Right atrium auricular region (tissue), 2 donors: ENCODE results near the gene LAD1. TPM values are rescaled to one million over a fixed set of nuclear protein-coding genes. Genes with fewer than 3 reads are reported as not detected.
A peak's percentile ranks its signal among the peaks of the same experiment; 100 is the strongest.

Source experiments
- DNase-seq: peaks from one replicate; pipeline ENCODE4 v3.0.0-alpha.2; 2019; ENCODE audit warnings: low spot score
- H3K27ac ChIP-seq, 2 donors: fragments of 200-600 bp; sonication (generic); 1 replicate in 1 of 2; 2 replicates in 1 of 2; pipeline ENCODE4 v1.5.1; 2016 to 2019
- H3K27me3 ChIP-seq, 2 donors: fragments of 200-600 bp; sonication (generic); one replicate each; pipeline versions ENCODE4 v1.5.1 to v1.6.0; 2017 to 2019
- H3K36me3 ChIP-seq: fragments of 200-600 bp; sonication (generic); one replicate; pipeline ENCODE4 v1.5.1; 2016
- H3K4me1 ChIP-seq, 2 donors: fragments of 200-600 bp; sonication (generic); one replicate each; pipeline versions ENCODE4 v1.5.1 to v1.6.0; 2017 to 2019
- H3K4me3 ChIP-seq, 2 donors: fragments of 200-600 bp; sonication (generic); 1 replicate in 1 of 2; 2 replicates in 1 of 2; pipeline ENCODE4 v1.5.1; 2017 to 2019; ENCODE audit warnings: mild to moderate bottlenecking in 1 of 2, moderate library complexity in 1 of 2
- H3K9me3 ChIP-seq, 2 donors: fragments of 200-600 bp; sonication (generic); one replicate each; pipeline ENCODE4 v1.5.1; 2019
- CTCF ChIP-seq, 2 donors: fragments of 200-600 bp; sonication (generic); IDR thresholded peaks; one replicate each; pipeline ENCODE4 v1.5.1; 2019; ENCODE audit warnings: antibody characterized with exemption in 2 of 2
- total RNA-seq, 2 donors: library from RNA; depleted of rRNA; stranded (reverse); fragments of >200 nt; gene quantifications; one replicate each; pipeline ENCODE4 v1.1.0, GENCODE V29; 2016

The LAD1 gene
- total RNA-seq, result 1 to 10 TPM; 1.4 to 8.8 TPM

- Histone ChIP-seq H3K27me3 (peaks cover 0 to 7% of the 10 kb centered on the region in 2 donors), H3K27ac (peak within 1 kb of the TSS in 1 of 2 donors; percentile 4), H3K9me3 (no peaks in the 10 kb centered on the region), H3K4me3 (peak within 1 kb of the TSS; percentile 14 to 38), H3K4me1 (peaks cover 0 to 18% of the 10 kb centered on the region in 2 donors), H3K36me3 (no peaks in the 10 kb centered on the region)
- no peak for TF ChIP-seq CTCF (IDR thresholded peaks at IDR 0.05)
- DNase-seq, result no peak
Observed at GRCh38 chr1:201399018-201399351, at the start of gene LAD1. Gene LAD1, minus strand, starts transcription at chr1:201399324. Its CDS starts 18 bp downstream, at chr1:201399306.

- H3K36me3 ChIP-seq, result no peaks in the 10 kb centered on the region
- TF ChIP-seq CTCF (IDR thresholded peaks at IDR 0.05), result peak; percentile 90 to 91
- H3K4me3 ChIP-seq, result no peak overlapping the region
- no peaks in the 10 kb centered on the region for H3K27me3 ChIP-seq
- H3K9me3 ChIP-seq, result no peaks in the 10 kb centered on the region
- peak overlapping the region in 1 of 2 donors; percentile 53 for H3K27ac ChIP-seq
- DNase-seq, result peak; percentile 86
- H3K4me1 ChIP-seq, result peaks cover 0 to 38% of the 10 kb centered on the region in 2 donors
Observed at GRCh38 chr1:201447903-201448871, 49.1 kb upstream of the LAD1 start.

GRCh38 chr1:201445310-201445709 lies 46.2 kb upstream of the LAD1 start:
- no peaks in the 10 kb centered on the region for H3K27me3 ChIP-seq
- peaks cover 0 to 24% of the 10 kb centered on the region in 2 donors for H3K4me1 ChIP-seq
- H3K36me3 ChIP-seq, result no peaks in the 10 kb centered on the region
- H3K9me3 ChIP-seq, result no peaks in the 10 kb centered on the region
- no peak for TF ChIP-seq CTCF (IDR thresholded peaks at IDR 0.05)
- no peak for DNase-seq
- H3K4me3 ChIP-seq, result no peak overlapping the region
- H3K27ac ChIP-seq, result no peak overlapping the region

DNA sequence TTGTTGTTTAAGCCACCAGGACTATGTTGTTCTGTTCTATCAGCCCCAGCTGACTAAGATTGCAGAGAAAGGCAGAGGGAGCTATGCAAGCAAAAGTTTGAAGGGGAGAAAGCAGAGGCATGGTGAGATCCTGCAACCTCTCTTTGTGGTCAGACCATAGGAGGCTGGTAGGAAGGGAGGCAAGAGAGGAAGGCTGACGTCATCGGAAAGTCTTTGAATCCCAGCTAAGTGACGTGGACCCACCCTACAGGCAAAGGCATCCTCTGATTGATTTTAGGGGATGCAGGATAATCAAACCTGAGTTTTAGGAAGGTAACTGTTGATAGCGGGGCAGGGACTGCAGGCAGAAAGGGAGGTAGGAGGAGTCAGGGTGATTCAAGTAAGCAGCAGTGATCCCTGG lies 45.7 kb upstream of the LAD1 start:
- DNase-seq, result no peak
- peaks cover 0 to 21% of the 10 kb centered on the region in 2 donors for H3K4me1 ChIP-seq
- no peak overlapping the region for H3K4me3 ChIP-seq
- no peaks in the 10 kb centered on the region for H3K27me3 ChIP-seq
- no peaks in the 10 kb centered on the region for H3K9me3 ChIP-seq
- no peak overlapping the region for H3K27ac ChIP-seq
- no peaks in the 10 kb centered on the region for H3K36me3 ChIP-seq
- TF ChIP-seq CTCF (IDR thresholded peaks at IDR 0.05), result no peak

- Histone ChIP-seq H3K27ac (no peak overlapping the region), H3K27me3 (no peaks in the 10 kb centered on the region)
- TF ChIP-seq CTCF (IDR thresholded peaks at IDR 0.05), result no peak
Observed at GRCh38 chr1:201443747-201444146, 44.6 kb upstream of the LAD1 start.

More at GRCh38 chr1:201443747-201444146, 44.6 kb upstream of the LAD1 start:
- H3K9me3 ChIP-seq, result no peaks in the 10 kb centered on the region
- H3K4me1 ChIP-seq, result peaks cover 0 to 11% of the 10 kb centered on the region in 2 donors
- DNase-seq, result no peak
- no peak overlapping the region for H3K4me3 ChIP-seq
- H3K36me3 ChIP-seq, result no peaks in the 10 kb centered on the region
